HUES6 (cell line): ENCODE measurements around the gene DPP10.
"Not testable (repeated sequence)": the region's sequence is repeated elsewhere in the genome, so short reads cannot be mapped to it uniquely, and the experiment has no call there.

Experiments
- H3K27ac ChIP-seq: 2 replicates; pipeline ENCODE4 v1.7.0; 2013; ENCODE audit warnings: low read depth, mild to moderate bottlenecking, low read length, inconsistent platforms
- H3K27me3 ChIP-seq: 2 replicates; pipeline ENCODE4 v1.6.1; 2013; ENCODE audit warnings: low read length; ENCODE audit not compliant: control insufficient read depth, insufficient read depth
- H3K36me3 ChIP-seq: 2 replicates; pipeline ENCODE4 v1.6.1; 2013; ENCODE audit warnings: low read length; ENCODE audit not compliant: control insufficient read depth, insufficient read depth
- H3K4me1 ChIP-seq: 2 replicates; pipeline ENCODE4 v1.6.1; 2013; ENCODE audit warnings: low read length; ENCODE audit not compliant: control insufficient read depth, insufficient read depth
- H3K4me3 ChIP-seq: 2 replicates; pipeline ENCODE4 v1.5.1; 2013; ENCODE audit warnings: low read depth, low read length
- H3K9ac ChIP-seq: one replicate; pipeline ENCODE4 v1.6.1; 2013; ENCODE audit warnings: mild to moderate bottlenecking, low read length
- H3K9me3 ChIP-seq: 2 replicates; pipeline ENCODE4 v1.6.1; 2013; ENCODE audit warnings: low read depth, low read length; ENCODE audit not compliant: control insufficient read depth, insufficient read depth

DPP10 gene

DNA sequence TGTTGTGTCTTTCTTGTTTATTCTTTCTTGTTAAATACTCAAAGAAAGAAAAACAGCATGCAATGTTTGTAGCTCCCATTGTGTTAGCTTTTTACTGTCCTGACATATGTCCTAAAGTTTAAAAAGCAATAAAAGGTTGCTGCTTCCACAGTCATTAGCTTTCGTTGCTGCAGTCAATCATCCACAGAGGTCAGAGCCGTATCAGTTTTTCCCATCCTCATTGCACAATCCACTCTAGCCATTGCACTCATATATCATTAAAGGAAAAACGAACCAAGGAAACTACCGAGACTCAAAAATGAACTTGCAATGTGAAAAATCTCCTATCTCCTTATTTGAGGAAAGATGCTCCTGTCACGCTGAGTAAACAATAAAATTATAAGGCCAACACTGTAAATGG is 954.1 kb downstream of the DPP10 start:
- Histone ChIP-seq H3K27me3 (no peaks in the 10 kb centered on the region), H3K36me3 (no peaks in the 10 kb centered on the region), H3K4me1 (peaks cover 12% of the 10 kb centered on the region), H3K27ac (no peak overlapping the region), H3K4me3 (no peak overlapping the region), H3K9ac (no peak overlapping the region), H3K9me3 (no peaks in the 10 kb centered on the region)

GRCh38 chr2:115400940-115401339 is 958.5 kb downstream of the DPP10 start:
- Histone ChIP-seq H3K27me3 (no peaks in the 10 kb centered on the region), H3K4me3 (no peak overlapping the region), H3K9me3 (no peaks in the 10 kb centered on the region; the same call in 1 of the 2 replicates)

GRCh38 chr2:115412501-115412900 is 970.1 kb downstream of the DPP10 start:
- H3K36me3 ChIP-seq, result no peaks in the 10 kb centered on the region
- no peak overlapping the region for H3K9ac ChIP-seq
- no peak overlapping the region for H3K27ac ChIP-seq
- H3K27me3 ChIP-seq, result no peaks in the 10 kb centered on the region
- H3K4me3 ChIP-seq, result no peak overlapping the region
- H3K4me1 ChIP-seq, result no peaks in the 10 kb centered on the region
- no peaks in the 10 kb centered on the region; the same call in 1 of the 2 replicates for H3K9me3 ChIP-seq

More at GRCh38 chr2:115400940-115401339, 958.5 kb downstream of the DPP10 start:
- Histone ChIP-seq H3K36me3 (no peaks in the 10 kb centered on the region), H3K4me1 (peaks cover 13% of the 10 kb centered on the region), H3K9ac (no peak overlapping the region), H3K27ac (no peak overlapping the region)

- H3K4me1 ChIP-seq, result no peaks in the 10 kb centered on the region
- H3K4me3 ChIP-seq, result no peak overlapping the region
- H3K9ac ChIP-seq, result no peak overlapping the region
- no peaks in the 10 kb centered on the region for H3K36me3 ChIP-seq
- H3K27ac ChIP-seq, result no peak overlapping the region
- H3K27me3 ChIP-seq, result no peaks in the 10 kb centered on the region
- no peaks in the 10 kb centered on the region; the same call in 1 of the 2 replicates for H3K9me3 ChIP-seq
Observed at GRCh38 chr2:115413791-115414190, 971.4 kb downstream of the DPP10 start.

- H3K9ac ChIP-seq, result no peak overlapping the region
- no peaks in the 10 kb centered on the region for H3K27me3 ChIP-seq
- no peak overlapping the region for H3K4me3 ChIP-seq
Observed at GRCh38 chr2:115414466-115414865, 972.0 kb downstream of the DPP10 start.

GRCh38 chr2:115422004-115422634 is 979.7 kb downstream of the DPP10 start:
- Histone ChIP-seq H3K4me3 (no peak overlapping the region), H3K36me3 (no peaks in the 10 kb centered on the region)

More at GRCh38 chr2:115414466-115414865, 972.0 kb downstream of the DPP10 start:
- Histone ChIP-seq H3K36me3 (no peaks in the 10 kb centered on the region), H3K27ac (no peak overlapping the region), H3K9me3 (no peaks in the 10 kb centered on the region; the same call in 1 of the 2 replicates), H3K4me1 (no peaks in the 10 kb centered on the region)

DNA sequence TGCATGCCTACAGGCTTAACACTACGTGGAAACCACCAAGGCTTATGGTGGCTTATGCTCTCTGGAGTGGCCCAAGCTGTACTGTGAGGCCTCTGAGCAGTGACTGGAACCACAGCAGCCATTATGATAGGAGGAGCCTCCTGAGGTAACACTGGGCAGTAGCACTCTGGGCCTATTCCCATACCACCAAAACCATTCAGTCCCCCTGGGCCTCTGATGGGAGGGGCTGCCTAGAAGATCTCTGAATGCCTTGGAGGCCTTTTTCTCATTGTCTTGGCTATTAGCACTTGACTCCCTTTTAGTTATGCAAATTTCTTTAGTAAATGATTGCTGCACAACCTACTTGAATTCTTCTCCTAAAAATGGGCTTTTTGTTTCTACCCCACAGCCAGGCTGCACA is 985.0 kb downstream of the DPP10 start:
- no peaks in the 10 kb centered on the region for H3K27me3 ChIP-seq
- 0 out of 2 replicates have a peak, but pooled peaks cover 4% of the 10 kb centered on the region for H3K36me3 ChIP-seq
- H3K4me1 ChIP-seq, result peaks cover 9% of the 10 kb centered on the region; the same call in 1 of the 2 replicates
- H3K27ac ChIP-seq, result peak overlapping the region; percentile 90
- H3K9ac ChIP-seq, result peak overlapping the region; percentile 2
- peaks cover 22% of the 10 kb centered on the region for H3K9me3 ChIP-seq
- no peak overlapping the region for H3K4me3 ChIP-seq

More at GRCh38 chr2:115422004-115422634, 979.7 kb downstream of the DPP10 start:
- Histone ChIP-seq H3K27ac (no peak overlapping the region), H3K9me3 (peaks cover 6% of the 10 kb centered on the region), H3K27me3 (no peaks in the 10 kb centered on the region), H3K9ac (no peak overlapping the region), H3K4me1 (peaks cover 3% of the 10 kb centered on the region; the same call in 1 of the 2 replicates)

DNA sequence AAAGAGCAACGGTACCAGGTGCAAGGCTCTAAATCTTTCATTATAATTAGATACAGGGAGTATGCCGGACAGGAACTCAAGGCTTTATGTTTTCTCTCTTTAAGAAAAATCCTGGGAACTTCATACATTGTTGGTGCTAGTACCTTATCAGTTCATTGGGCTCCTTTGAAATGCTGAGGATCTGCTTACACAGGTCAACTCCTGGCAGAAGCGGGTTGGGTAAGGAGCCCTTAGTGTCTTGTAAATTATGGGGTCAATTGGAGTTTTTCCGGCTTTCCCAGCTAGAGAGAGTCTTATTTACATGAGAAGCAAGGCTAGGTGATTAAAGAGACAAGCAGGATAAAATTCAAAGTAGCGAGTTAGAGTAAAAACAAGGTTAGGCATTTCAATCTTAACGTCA is 998.3 kb downstream of the DPP10 start:
- H3K36me3 ChIP-seq, H3K27ac ChIP-seq, H3K9ac ChIP-seq, H3K27me3 ChIP-seq: not testable (repeated sequence)
- peaks cover 12% of the 10 kb centered on the region for H3K9me3 ChIP-seq
- H3K4me1 ChIP-seq, result peaks cover 24% of the 10 kb centered on the region
- peak overlapping the region; percentile 37; the same call in 1 of the 2 replicates for H3K4me3 ChIP-seq

GRCh38 chr2:115443539-115444185 is 1001.2 kb downstream of the DPP10 start:
- Histone ChIP-seq H3K9me3 (peaks cover 38% of the 10 kb centered on the region), H3K4me3 (no peak overlapping the region; the same call in 1 of the 2 replicates), H3K27ac (peak overlapping the region; percentile 20; the same call in 1 of the 2 replicates)

GRCh38 chr2:115460008-115460407 is 1017.6 kb downstream of the DPP10 start:
- Histone ChIP-seq H3K27me3 (no peaks in the 10 kb centered on the region), H3K9ac (no peak overlapping the region), H3K9me3 (0 out of 2 replicates have a peak, but pooled peaks cover 2% of the 10 kb centered on the region), H3K27ac (no peak overlapping the region), H3K4me1 (no peaks in the 10 kb centered on the region), H3K4me3 (no peak overlapping the region), H3K36me3 (no peaks in the 10 kb centered on the region)

More at GRCh38 chr2:115443539-115444185, 1001.2 kb downstream of the DPP10 start:
- H3K9ac ChIP-seq, result no peak overlapping the region
- H3K36me3 ChIP-seq, result no peaks in the 10 kb centered on the region
- no peaks in the 10 kb centered on the region for H3K27me3 ChIP-seq
- peaks cover 24% of the 10 kb centered on the region for H3K4me1 ChIP-seq

DNA sequence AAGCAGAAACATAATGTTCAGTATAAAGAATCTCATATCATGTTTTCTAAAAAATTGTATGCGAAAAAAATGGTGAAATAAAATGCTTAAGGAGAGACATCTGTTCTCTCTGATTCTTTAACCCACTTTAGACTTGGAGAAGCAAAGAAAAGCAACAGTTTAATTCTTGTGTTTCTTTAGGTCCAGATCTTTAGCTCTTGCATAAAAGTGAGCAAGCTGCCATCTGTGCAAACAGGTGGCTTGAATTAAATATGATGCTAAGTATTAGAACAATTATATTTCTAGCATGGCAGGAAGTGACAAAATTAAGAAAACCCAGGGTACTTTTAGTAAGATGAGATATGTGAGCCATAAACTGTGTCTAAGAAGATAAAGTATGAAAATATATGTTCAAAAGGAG is 1038.3 kb downstream of the DPP10 start:
- Histone ChIP-seq H3K27me3 (no peaks in the 10 kb centered on the region), H3K36me3 (no peaks in the 10 kb centered on the region), H3K9me3 (peaks cover 24% of the 10 kb centered on the region), H3K4me3 (no peak overlapping the region), H3K4me1 (no peaks in the 10 kb centered on the region), H3K9ac (no peak overlapping the region), H3K27ac (no peak overlapping the region)
